ENCODE data around the gene PPFIBP2.

DNA sequence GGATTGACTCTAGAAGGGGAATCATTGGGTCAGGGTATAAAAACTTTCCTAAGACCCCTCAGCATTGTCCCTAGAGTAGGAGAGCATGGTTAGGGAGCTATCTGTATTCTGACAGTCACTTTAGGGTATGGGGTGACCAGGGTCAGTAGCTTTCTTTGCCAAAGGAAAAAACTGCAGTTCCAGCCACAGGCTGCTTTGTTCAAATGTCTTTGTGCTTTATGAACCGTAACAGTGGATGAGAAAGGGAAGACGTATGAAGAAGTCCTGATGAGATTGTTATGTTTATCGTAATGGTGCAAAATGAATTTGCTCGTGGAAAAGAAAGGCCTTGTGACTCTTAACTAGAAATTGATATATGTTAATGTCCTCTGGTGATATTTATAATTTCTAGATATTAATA, 129.5 kb downstream of the PPFIBP2 start:
- no peak for TF ChIP-seq CTCF (IDR thresholded peaks at IDR 0.05)
- no peak for TF ChIP-seq POLR2AphosphoS5 (IDR thresholded peaks at IDR 0.05)

All from breast epithelium (tissue), 3 donors.